ENCODE data around the gene RAB8B.

Gene RAB8B

DNA sequence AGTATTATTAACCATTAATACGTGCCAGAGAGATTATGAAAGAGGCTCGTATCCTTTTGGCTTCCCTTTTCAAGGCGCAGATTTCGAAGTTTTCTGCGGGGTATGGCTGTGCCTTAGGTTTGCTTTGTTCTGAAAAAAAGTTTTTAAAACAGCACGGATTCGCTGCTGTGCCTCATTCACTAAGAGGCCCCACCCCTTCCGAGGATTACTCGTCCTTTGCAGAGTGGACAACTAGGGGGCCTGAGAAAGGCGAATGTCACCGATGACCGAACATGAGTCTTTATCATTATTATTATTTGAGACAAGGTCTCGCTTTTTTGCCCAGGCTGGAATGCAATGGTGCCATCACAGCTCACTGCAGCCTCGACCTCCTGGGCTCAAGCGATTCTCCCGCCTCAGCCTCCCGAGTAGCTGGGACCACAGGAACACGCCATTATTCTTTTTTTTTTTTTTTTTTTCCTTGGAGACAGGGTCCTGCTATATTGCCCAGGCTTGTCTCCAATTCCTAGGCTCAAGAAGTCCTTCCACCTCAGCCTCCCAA, 31.4 kb upstream of the RAB8B start:
- H2AFZ ChIP-seq (ENCODE audit: low read depth, low read length, severe bottlenecking) = peak overlapping the region; percentile 95
- no peaks in the 10 kb centered on the region for H3K9me3 ChIP-seq (ENCODE audit: insufficient read depth, low read length)
- H4K20me1 ChIP-seq (ENCODE audit: low read depth, low read length) = no peaks in the 10 kb centered on the region
- H3K9me2 ChIP-seq (replicated peaks; ENCODE audit: insufficient read depth, low read length) = no peaks in the 10 kb centered on the region
- H3K9ac ChIP-seq (ENCODE audit: low read length) = peak overlapping the region; percentile 74
- peak overlapping the region; percentile 71 for H3K4me2 ChIP-seq (ENCODE audit: low read depth, low read length, poor library complexity, severe bottlenecking)
- 0 out of 2 replicates have a peak, but pooled peaks cover 3% of the 10 kb centered on the region for H3K36me3 ChIP-seq (ENCODE audit: low read length)
- H3K27me3 ChIP-seq (ENCODE audit: low read length) = no peaks in the 10 kb centered on the region
- peak overlapping the region; percentile 75 for H3K27ac ChIP-seq (ENCODE audit: low read depth, low read length)
- TF ChIP-seq, protein P1, sequence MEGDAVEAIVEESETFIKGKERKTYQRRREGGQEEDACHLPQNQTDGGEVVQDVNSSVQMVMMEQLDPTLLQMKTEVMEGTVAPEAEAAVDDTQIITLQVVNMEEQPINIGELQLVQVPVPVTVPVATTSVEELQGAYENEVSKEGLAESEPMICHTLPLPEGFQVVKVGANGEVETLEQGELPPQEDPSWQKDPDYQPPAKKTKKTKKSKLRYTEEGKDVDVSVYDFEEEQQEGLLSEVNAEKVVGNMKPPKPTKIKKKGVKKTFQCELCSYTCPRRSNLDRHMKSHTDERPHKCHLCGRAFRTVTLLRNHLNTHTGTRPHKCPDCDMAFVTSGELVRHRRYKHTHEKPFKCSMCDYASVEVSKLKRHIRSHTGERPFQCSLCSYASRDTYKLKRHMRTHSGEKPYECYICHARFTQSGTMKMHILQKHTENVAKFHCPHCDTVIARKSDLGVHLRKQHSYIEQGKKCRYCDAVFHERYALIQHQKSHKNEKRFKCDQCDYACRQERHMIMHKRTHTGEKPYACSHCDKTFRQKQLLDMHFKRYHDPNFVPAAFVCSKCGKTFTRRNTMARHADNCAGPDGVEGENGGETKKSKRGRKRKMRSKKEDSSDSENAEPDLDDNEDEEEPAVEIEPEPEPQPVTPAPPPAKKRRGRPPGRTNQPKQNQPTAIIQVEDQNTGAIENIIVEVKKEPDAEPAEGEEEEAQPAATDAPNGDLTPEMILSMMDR (IDR thresholded peaks at IDR 0.05; ENCODE audit: insufficient read depth, low read length, poor library complexity, severe bottlenecking) = no peak
- TF ChIP-seq EZH2phosphoT487 (conservative IDR thresholded peaks at IDR 0.05; ENCODE audit: low read length) = no peak
- peaks cover 3% of the 10 kb centered on the region; the same call in 1 of the 2 replicates for H3F3A ChIP-seq (ENCODE audit: insufficient read depth)
- H3K79me2 ChIP-seq (ENCODE audit: insufficient read depth, low read length) = 0 out of 2 replicates have a peak, but pooled peaks cover 7% of the 10 kb centered on the region
- peak overlapping the region; percentile 79 for H3K4me3 ChIP-seq (ENCODE audit: insufficient read depth, low read length, poor library complexity, severe bottlenecking)

DNA sequence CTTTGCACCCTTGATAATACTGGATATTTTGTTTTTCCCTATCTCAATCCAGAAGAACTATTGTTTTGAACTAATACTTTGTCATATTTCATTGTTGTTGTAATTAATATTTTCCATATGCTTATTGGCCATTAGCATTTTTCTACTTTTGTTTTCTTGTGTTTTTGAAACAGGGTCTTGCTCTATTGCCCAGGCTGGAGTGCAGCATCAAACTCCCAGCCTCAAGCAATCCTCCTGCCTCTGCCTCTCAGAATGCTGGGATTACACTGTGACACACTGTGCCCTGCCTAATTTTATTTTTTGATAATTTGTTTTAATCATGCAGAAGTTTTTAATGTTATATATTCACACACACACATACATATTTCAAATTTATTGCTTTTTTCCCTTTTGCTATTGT, 28.8 kb upstream of the RAB8B start:
- no peaks in the 10 kb centered on the region for H4K20me1 ChIP-seq (ENCODE audit: low read depth, low read length)
- peaks cover under 1% of the 10 kb centered on the region; the same call in 1 of the 2 replicates for H3F3A ChIP-seq (ENCODE audit: insufficient read depth)
- H3K27me3 ChIP-seq (ENCODE audit: low read length) = no peaks in the 10 kb centered on the region
- H3K4me3 ChIP-seq (ENCODE audit: insufficient read depth, low read length, poor library complexity, severe bottlenecking) = no peak overlapping the region
- H3K9ac ChIP-seq (ENCODE audit: low read length) = no peak overlapping the region
- no peak overlapping the region for H3K27ac ChIP-seq (ENCODE audit: low read depth, low read length)
- H3K4me2 ChIP-seq (ENCODE audit: low read depth, low read length, poor library complexity, severe bottlenecking) = no peak overlapping the region
- TF ChIP-seq, protein P1 (IDR thresholded peaks at IDR 0.05; ENCODE audit: insufficient read depth, low read length, poor library complexity, severe bottlenecking) = no peak
- TF ChIP-seq EZH2phosphoT487 (conservative IDR thresholded peaks at IDR 0.05; ENCODE audit: low read length) = no peak
- no peaks in the 10 kb centered on the region for H3K9me3 ChIP-seq (ENCODE audit: insufficient read depth, low read length)
- H2AFZ ChIP-seq (ENCODE audit: low read depth, low read length, severe bottlenecking) = no peak overlapping the region
- no peaks in the 10 kb centered on the region for H3K9me2 ChIP-seq (replicated peaks; ENCODE audit: insufficient read depth, low read length)
- no peaks in the 10 kb centered on the region for H3K36me3 ChIP-seq (ENCODE audit: low read length)
- H3K79me2 ChIP-seq (ENCODE audit: insufficient read depth, low read length) = 0 out of 2 replicates have a peak, but pooled peaks cover 7% of the 10 kb centered on the region

DNA sequence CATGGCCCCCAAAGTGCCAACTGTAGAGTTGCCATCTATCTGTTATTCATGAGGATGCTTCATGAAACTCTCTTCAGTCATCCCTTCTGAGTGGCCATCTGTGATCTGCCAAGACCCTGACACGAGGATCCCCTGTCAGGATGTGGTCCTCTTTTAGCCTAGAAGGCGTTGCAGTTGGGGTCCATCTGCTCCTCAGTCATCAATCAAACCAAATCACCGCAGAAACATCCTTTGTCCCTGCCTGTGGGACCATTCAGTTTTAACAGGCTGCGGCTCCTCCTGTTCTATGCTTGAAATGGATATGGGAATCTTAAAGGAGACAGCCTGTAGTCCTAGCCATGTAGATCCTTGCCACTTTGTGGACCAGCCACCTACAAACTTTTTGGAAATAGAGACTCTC, 26.2 kb upstream of the RAB8B start:
- H3K27me3 ChIP-seq (ENCODE audit: low read length) = no peaks in the 10 kb centered on the region
- no peaks in the 10 kb centered on the region; the same call in 1 of the 2 replicates for H3F3A ChIP-seq (ENCODE audit: insufficient read depth)
- H3K27ac ChIP-seq (ENCODE audit: low read depth, low read length) = no peak overlapping the region
- H4K20me1 ChIP-seq (ENCODE audit: low read depth, low read length) = no peaks in the 10 kb centered on the region
- no peaks in the 10 kb centered on the region for H3K36me3 ChIP-seq (ENCODE audit: low read length)
- H3K9ac ChIP-seq (ENCODE audit: low read length) = no peak overlapping the region
- H3K79me2 ChIP-seq (ENCODE audit: insufficient read depth, low read length) = no peaks in the 10 kb centered on the region
- H3K9me2 ChIP-seq (replicated peaks; ENCODE audit: insufficient read depth, low read length) = no peaks in the 10 kb centered on the region
- no peak overlapping the region for H3K4me3 ChIP-seq (ENCODE audit: insufficient read depth, low read length, poor library complexity, severe bottlenecking)
- no peak overlapping the region for H2AFZ ChIP-seq (ENCODE audit: low read depth, low read length, severe bottlenecking)
- TF ChIP-seq, protein P1 (IDR thresholded peaks at IDR 0.05; ENCODE audit: insufficient read depth, low read length, poor library complexity, severe bottlenecking) = no peak
- TF ChIP-seq EZH2phosphoT487 (conservative IDR thresholded peaks at IDR 0.05; ENCODE audit: low read length) = no peak
- no peak overlapping the region for H3K4me2 ChIP-seq (ENCODE audit: low read depth, low read length, poor library complexity, severe bottlenecking)
- no peaks in the 10 kb centered on the region for H3K9me3 ChIP-seq (ENCODE audit: insufficient read depth, low read length)
